Pons (tissue), 1 donor: ENCODE measurements around the gene MMP14.

Source experiments
- DNase-seq: peaks from one replicate; pipeline ENCODE4 v3.0.0-alpha.2; 2016; ENCODE audit warnings: low spot score

Gene MMP14

DNA sequence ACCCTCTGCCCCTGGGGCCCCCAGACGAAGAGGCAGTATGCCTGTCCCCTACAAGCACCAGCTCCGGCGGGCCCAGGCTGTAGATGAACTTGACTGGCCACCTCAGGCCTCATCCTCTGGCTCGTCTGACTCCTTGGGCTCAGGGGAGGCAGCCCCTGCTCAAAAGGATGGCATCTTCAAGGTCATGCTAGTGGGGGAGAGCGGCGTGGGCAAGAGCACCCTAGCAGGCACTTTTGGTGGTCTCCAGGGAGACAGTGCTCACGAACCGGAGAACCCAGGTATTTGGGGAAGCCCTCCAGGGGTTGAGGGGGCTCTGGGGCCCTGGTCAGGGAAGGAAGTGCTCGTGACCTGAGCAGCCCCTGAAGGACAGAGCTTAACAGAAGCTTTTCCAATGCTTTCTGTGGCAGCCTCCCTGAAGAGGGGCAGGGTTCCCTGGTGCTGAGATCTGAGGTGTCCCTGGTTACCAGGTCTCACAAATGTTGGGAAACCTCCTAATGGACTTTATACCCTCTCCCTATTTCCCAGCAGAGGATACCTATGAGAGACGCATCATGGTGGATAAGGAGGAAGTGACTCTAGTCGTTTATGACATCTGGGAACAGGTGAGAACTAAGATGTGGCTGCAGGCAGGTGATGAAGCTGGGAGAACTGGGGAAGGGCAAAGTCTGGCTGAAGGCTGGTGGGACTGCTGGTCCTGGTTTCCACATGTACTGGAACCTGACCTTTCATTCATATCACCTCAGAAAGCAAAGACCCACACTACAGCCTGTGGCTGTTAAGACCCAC is 48.5 kb downstream of the MMP14 start:
- DNase-seq, result no peak

DNA sequence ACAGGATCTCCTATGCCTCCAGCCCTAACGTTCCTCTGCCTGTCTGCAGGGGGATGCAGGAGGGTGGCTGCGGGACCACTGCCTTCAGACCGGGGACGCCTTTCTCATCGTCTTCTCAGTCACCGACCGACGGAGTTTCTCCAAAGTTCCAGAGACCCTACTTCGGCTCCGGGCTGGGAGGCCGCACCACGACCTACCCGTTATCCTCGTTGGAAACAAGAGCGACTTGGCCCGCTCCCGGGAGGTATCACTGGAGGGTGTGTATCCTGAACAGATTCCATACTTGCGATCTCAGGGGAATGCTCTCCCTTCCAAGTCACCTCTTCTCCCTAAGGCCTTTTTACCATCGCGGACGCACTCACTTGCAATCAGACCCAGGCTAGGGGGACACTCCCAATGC is 49.6 kb downstream of the MMP14 start:
- DNase-seq, result no peak

DNA sequence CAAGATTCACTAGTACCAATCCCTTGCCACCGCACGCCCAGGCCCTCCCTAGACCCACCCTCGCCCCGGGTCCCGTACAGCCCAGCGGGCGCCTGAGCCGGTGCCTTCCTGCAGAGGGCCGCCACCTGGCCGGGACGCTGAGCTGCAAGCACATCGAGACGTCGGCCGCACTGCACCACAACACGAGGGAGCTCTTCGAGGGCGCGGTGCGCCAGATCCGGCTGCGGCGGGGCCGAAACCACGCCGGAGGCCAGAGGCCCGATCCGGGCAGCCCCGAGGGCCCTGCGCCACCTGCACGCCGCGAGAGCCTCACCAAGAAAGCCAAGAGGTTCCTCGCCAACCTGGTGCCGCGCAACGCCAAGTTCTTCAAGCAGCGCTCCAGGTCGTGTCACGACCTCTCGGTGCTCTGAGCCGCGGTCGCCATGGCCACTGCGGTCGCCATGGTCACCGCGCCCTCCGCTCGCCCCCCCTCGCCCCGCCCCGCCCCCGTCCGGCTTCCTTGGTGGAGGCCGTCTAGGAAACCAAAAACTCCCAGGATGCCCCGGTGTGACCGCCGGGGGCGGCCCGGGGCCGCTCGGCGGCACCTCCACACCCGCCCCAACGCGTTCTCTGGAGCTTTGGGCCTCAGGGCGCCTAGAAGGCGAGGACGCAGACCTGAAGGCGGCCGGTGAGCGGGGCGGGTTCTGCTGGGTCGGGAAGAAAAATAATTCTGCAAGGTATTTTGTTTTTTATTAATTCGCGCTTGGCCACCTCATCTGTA is 50.3 kb downstream of the MMP14 start:
- DNase-seq, result no peak

DNA sequence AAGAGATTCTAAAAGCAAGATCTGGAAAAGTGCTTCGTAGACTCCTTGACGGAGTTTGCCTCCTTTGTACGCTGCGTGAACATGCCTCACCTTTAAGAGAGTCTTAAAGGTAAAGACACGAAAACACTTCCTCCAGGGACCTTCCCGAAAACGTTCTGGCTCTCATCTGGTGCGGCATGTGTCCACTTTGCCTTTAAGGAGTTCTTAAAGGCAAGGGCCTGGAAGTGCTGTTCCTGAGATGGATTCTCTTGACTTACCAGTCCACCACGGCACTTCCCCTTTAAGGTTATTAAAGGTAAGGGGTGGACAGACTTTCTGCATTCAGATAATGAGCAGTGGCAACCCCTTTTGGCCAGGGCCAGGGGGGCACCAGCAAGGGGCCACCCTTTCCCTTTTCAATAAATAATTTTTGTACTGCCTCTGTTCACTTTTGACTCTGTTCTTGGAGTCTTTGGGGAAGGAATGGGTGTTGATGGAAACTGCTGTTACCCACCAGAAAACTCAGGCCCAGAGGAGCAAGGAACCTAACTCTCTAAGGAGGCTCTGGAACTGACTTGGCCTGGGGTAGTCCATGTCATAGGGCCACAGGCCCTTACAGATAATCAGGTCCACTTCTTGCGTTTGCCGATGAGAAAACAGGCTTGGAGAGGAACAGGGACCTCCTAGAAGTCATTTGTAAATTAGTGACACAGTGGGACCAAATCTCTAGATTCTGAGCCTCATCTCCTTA is 51.0 kb downstream of the MMP14 start:
- DNase-seq, result peak; percentile 17

DNA sequence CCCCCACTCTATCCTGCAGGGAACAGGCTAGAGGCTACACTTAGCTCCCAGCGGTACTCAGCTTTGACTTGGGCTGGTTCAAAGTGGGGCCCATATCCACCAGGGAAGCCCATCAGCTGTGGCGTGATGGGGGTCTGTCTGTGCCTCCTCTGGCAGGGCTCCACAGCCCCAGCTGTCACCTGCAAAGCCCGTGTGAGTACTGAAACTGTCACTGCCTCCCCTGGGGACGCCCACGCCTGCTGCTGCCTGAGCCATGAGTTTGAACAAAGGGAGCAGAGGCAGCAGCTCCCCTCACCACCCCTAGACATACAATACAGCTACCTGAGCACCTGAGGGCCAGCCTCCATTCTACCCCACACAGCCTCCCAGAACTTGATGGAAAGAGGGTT is 51.6 kb downstream of the MMP14 start:
- DNase-seq, result no peak

DNA sequence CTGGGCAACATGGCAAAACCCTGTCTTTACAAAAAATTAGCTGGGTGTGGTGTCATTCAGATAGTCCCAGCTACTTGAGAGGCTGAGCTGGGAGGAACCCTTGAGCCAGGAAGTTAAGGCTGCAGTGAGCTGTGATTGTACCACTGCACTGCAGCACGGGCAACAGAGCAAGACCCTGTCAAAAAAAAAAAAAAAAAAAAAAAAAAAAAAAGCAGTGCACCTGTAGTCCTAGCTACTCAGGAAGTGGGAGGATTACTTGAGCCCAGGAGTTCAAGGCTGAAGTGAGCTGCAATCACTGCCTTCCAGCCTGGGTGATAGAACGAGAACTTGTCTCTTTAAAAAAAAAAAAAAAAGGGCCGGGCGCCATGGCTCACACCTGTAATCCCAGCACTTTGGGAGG is 52.3 kb downstream of the MMP14 start:
- no peak for DNase-seq

DNA sequence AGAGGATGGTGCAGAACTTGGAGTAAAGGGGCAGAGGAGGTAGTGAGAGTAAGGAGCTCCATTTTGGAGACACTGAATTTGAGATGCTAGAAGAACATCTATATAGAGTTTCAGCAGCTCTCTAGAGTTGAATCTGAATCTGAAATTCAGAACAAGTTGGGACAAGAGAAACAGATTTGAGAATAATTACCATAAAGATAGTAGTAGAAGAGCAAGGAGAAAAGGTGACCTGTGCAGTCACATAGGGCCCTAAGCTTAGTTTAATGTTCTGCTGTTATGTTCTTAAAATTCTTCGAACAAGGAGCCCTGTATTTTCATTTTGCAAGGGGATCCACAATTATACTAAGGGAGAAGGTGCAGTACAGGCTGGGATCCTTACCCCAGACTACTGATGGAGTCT is 54.0 kb downstream of the MMP14 start:
- no peak for DNase-seq

DNA sequence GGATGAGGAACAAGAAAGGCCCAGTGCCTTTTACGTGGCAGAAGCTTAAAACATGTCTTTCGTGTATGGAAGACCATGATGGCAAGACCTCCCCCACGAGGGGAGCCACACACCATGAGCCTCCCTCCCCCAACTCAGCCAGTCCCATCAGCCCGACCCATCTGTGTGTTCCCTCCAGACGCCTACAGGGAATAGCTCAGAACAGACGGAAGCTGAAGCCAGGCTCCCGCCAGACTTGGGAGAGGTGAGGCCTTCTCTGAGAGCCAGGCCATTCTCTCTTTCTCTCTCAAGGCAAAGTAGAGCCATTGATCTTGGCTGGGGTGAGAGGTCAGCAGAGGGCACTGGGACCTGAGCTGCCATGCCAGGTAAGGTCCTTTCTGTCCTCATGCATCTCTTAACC is 56.1 kb downstream of the MMP14 start:
- DNase-seq, result no peak

DNA sequence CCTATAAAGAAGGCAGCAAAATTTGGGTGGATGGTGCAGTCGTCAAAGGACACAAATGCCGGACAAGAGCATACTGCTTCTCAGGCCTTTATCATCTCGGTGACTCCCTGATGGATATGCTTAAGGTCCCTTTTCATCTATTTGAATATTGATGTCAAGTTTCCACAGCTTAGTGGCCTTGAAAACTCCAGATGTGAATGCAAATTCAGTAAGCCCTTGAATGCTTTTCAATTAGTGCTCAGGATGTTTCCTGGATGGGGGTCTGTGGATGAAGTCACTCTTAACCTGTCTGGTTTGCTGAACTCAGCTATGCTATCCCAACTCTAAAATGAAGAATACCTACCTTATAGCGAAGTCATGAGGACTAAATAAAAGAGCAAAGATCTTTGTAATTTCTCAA is 57.3 kb downstream of the MMP14 start:
- DNase-seq, result no peak

DNA sequence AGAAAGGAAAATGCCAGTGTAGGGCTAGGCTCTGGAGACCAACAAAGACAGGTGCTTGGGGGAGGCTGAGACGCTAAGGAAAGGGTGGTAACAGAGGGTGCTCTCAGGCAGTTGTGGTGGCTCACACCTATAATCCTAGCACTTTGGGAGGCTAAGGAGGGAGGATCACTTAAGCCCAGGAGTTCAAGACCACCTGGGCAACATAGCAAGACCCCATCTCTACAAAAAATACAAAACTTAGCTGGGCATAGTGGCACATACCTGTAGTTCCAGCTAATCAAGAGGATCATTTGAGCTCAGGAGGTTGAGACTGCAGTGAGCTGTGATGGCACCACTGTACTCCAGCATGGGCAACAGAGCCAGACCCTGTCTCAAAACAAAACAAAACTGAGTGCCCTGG is 59.0 kb downstream of the MMP14 start:
- DNase-seq, result no peak

DNA sequence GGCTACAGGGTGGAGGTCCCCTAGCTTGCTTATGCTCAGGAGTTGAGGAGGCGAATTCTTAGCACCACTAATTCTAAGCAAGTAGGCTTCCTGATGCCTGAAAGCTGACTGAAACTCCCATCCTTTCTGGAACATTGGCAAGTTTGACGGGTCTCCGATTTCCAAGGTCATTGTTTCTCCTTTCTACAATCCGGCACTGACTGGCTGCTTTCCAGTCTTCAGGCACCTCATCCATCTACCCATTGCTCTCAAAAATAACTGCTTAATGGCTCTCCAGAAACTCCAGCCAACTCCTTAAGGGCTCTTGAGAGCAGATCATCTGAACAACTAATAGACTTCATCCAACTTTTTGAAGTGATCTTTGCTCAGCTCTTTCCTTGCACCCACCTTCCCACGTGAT is 60.0 kb downstream of the MMP14 start:
- DNase-seq, result no peak

DNA sequence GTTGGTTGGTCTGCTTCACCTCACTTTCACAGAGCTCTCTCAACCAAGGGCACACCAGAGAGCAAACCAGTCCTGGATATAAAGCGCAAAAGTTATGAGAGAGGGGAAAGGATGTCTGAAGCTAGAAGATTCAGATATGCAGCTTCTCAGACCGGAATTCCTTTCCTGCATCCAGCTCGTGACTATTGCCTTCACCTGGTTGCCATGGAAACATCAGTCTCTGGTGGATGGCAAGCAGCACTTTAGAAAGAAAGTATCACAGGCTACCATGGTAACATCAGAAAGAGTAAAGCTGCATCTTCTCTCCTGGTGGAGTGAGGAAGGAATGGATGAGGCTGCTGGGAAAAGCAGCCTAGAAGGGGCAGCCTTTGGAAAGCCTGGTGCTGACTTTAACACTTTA is 60.4 kb downstream of the MMP14 start:
- no peak for DNase-seq

DNA sequence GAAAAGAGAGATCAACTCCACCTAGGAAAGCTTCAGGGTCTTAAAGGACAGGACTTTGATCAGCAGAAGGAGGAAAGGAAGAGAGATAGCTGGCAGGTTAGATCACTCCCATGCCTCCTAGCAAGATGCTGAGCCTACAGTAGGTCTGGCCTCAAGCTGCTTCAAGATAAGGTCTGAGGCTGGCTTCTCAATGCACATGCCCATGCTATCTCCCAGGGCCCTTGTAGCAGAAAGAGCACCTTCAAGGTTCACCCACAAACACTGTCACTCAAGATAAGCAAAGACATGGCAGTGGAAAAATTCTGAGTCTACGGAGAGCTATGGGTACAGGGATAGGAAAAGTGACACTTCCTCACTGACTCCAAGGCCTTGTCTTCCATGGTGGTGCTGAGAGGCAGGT is 61.0 kb downstream of the MMP14 start:
- no peak for DNase-seq
